ENCODE data around the gene KLF18. TPM values are rescaled to one million over a fixed set of nuclear protein-coding genes. Genes with fewer than 3 reads are reported as not detected.
A peak's percentile ranks its signal among the peaks of the same experiment; 100 is the strongest.

KLF18 gene
- total RNA-seq, 2 donors from 2014 or later, result not detected

GRCh38 chr1:44103270-44104131, 37.9 kb downstream of the KLF18 start:
- peak; percentile 29 for DNase-seq
- H3K9me3 ChIP-seq, result no peaks in the 10 kb centered on the region
- TF ChIP-seq, protein P1, sequence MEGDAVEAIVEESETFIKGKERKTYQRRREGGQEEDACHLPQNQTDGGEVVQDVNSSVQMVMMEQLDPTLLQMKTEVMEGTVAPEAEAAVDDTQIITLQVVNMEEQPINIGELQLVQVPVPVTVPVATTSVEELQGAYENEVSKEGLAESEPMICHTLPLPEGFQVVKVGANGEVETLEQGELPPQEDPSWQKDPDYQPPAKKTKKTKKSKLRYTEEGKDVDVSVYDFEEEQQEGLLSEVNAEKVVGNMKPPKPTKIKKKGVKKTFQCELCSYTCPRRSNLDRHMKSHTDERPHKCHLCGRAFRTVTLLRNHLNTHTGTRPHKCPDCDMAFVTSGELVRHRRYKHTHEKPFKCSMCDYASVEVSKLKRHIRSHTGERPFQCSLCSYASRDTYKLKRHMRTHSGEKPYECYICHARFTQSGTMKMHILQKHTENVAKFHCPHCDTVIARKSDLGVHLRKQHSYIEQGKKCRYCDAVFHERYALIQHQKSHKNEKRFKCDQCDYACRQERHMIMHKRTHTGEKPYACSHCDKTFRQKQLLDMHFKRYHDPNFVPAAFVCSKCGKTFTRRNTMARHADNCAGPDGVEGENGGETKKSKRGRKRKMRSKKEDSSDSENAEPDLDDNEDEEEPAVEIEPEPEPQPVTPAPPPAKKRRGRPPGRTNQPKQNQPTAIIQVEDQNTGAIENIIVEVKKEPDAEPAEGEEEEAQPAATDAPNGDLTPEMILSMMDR (IDR thresholded peaks at IDR 0.05), result no peak
- H3K36me3 ChIP-seq, result no peaks in the 10 kb centered on the region
- no peak overlapping the region for H3K9ac ChIP-seq (ENCODE audit: low read depth in 2 of 2, low read length in 2 of 2)
- no peaks in the 10 kb centered on the region for H3K27me3 ChIP-seq
- intact Hi-C loops (cut with DNase I), result no loop called here
- H3K4me3 ChIP-seq, result no peak overlapping the region
- H3K27ac ChIP-seq, result no peak overlapping the region
- H3K4me1 ChIP-seq, result no peaks in the 10 kb centered on the region

GRCh38 chr1:44101328-44101727, 40.1 kb downstream of the KLF18 start:
- no peak overlapping the region for H3K27ac ChIP-seq
- no peaks in the 10 kb centered on the region for H3K4me1 ChIP-seq
- no peaks in the 10 kb centered on the region for H3K36me3 ChIP-seq
- intact Hi-C loops (cut with DNase I), result no loop called here
- no peaks in the 10 kb centered on the region for H3K27me3 ChIP-seq
- no peak overlapping the region for H3K4me3 ChIP-seq
- TF ChIP-seq, protein P1 (IDR thresholded peaks at IDR 0.05), result no peak
- no peak for DNase-seq
- H3K9me3 ChIP-seq, result no peaks in the 10 kb centered on the region
- no peak overlapping the region for H3K9ac ChIP-seq (ENCODE audit: low read depth in 2 of 2, low read length in 2 of 2)

- Histone ChIP-seq H3K36me3 (no peaks in the 10 kb centered on the region), H3K9ac (ENCODE audit: low read depth in 2 of 2, low read length in 2 of 2) (no peak overlapping the region), H3K9me3 (no peaks in the 10 kb centered on the region), H3K27ac (no peak overlapping the region), H3K27me3 (no peaks in the 10 kb centered on the region), H3K4me1 (no peaks in the 10 kb centered on the region), H3K4me3 (no peak overlapping the region)
- intact Hi-C loops (cut with DNase I), result no loop called here
- TF ChIP-seq, protein P1 (IDR thresholded peaks at IDR 0.05), result no peak
- no peak for DNase-seq
Measured at GRCh38 chr1:44100183-44100868, 41.1 kb downstream of the KLF18 start.

DNA sequence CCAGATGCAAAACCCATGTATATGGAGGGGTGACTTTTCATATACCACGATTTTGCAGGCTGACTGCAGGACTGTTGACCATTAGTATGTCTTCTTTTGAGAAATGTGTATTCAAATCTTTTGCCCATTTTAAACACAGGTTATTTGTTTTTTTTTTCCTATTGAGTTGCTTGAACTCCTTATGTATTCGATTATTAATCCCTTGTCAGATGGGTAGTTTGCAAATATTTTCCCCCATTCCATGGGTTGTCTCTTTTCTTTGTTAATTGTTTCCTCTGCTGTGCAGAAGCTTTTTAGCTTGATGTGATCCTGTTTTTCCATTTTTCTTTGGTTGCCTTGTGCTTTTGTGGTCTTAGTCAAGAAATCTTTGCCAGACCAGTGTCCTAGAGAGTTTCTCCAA, 47.4 kb downstream of the KLF18 start:
- H3K4me1 ChIP-seq, result no peaks in the 10 kb centered on the region
- no peaks in the 10 kb centered on the region for H3K36me3 ChIP-seq
- H3K9me3 ChIP-seq, result no peaks in the 10 kb centered on the region
- intact Hi-C loops (cut with DNase I), result no loop called here
- no peak overlapping the region for H3K27ac ChIP-seq
- H3K4me3 ChIP-seq, result no peak overlapping the region
- no peak for DNase-seq
- TF ChIP-seq, protein P1 (IDR thresholded peaks at IDR 0.05), result no peak
- no peak overlapping the region for H3K9ac ChIP-seq (ENCODE audit: low read depth in 2 of 2, low read length in 2 of 2)
- no peaks in the 10 kb centered on the region for H3K27me3 ChIP-seq

DNA sequence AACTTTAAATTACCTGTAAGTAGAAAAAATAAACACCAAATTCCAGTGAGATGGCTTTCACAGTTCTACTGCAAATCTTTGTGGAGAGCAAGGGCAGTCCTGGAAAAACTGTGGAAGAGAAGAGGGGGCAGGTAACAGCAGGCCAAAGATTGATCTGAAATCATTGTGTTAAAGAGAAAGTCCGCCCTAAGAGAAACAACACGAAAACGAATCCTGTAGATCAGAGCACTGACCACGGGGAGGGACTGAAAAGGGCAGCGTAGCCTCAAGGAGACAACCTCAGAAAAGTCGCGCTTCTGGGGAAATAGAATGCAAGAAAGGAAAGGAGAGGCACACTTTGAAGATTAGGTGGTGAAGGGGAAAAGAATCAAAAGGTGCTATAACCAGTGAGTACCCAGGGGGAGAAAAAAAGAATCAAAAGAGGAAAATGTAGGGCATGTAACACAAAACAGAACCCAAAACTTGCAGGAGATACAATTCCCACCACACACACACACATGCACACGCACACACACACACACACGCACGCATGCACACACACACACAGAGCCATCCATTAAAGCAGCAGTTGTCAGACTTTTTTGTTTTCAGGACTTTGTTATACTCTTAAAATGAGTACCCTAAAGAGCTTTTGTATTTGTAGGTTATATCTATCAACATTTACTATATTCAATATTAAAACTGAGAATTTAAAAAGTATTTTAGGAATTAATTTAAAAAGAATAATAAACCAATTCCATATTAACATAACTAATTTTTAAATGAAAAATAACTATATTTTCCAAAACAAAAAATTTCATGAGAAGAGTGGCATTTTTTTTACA, 50.8 kb downstream of the KLF18 start:
- TF ChIP-seq, protein P1 (IDR thresholded peaks at IDR 0.05), result no peak
- Histone ChIP-seq H3K9ac (ENCODE audit: low read depth in 2 of 2, low read length in 2 of 2) (no peak overlapping the region), H3K27me3 (no peaks in the 10 kb centered on the region), H3K36me3 (no peaks in the 10 kb centered on the region), H3K9me3 (no peaks in the 10 kb centered on the region), H3K4me3 (no peak overlapping the region), H3K4me1 (no peaks in the 10 kb centered on the region), H3K27ac (no peak overlapping the region)
- intact Hi-C loops (cut with DNase I), result no loop called here
- DNase-seq, result no peak

Data from colonic mucosa (tissue), 4 donors.